NCI-H748 (cell line): ENCODE measurements around the gene MRGPRF.

ENCODE experiments used
- DNase-seq: peaks from one replicate; lab custom pipeline; 2025; ENCODE audit not compliant: unreplicated experiment; lab: John Stamatoyannopoulos, UW

The MRGPRF gene

DNA sequence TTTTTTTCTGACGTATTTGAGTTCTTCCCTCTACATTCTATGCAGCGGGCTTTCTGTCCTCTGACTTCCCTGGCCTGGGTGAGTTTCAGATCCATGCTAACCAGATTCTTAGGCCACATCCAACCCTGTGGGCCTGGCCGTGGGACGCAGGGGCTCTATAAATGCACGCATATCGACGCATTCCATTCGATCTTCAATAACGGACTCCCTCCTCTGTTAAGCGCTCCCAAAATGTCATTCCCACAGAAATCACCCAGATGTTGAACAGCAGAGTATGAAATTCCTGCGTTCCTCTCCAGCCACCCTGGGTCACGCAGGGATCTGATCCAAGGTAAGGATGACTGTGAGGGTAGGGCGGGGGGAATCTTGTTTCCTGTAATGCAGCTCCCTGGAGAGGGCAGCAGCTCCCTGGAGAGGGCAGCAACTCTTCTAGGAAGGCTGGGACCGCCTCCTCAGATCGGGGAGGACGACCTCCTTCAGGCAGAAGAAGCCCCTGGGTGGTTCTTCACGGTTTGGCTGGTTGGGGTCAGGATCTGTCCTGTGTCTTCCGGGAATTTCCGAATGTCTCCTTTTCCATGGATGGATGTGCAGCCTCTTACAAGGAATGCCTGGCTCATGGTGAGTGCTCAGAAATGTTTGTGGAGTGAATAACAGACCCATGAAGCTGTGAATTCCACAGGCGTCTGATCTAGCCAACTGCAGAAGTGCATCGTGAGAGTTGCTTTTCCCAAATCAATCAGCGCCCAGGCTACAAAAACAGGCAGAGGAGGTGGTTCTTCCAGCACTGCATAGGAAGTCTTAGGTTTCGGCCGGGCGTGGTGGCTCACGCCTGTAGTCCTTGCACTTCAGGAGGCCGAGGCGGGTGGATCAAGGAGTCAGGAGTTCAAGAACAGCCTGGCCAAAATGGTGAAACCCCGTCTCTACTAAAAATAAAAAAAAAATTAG lies 44.5 kb downstream of the MRGPRF start:
- no peak for DNase-seq

DNA sequence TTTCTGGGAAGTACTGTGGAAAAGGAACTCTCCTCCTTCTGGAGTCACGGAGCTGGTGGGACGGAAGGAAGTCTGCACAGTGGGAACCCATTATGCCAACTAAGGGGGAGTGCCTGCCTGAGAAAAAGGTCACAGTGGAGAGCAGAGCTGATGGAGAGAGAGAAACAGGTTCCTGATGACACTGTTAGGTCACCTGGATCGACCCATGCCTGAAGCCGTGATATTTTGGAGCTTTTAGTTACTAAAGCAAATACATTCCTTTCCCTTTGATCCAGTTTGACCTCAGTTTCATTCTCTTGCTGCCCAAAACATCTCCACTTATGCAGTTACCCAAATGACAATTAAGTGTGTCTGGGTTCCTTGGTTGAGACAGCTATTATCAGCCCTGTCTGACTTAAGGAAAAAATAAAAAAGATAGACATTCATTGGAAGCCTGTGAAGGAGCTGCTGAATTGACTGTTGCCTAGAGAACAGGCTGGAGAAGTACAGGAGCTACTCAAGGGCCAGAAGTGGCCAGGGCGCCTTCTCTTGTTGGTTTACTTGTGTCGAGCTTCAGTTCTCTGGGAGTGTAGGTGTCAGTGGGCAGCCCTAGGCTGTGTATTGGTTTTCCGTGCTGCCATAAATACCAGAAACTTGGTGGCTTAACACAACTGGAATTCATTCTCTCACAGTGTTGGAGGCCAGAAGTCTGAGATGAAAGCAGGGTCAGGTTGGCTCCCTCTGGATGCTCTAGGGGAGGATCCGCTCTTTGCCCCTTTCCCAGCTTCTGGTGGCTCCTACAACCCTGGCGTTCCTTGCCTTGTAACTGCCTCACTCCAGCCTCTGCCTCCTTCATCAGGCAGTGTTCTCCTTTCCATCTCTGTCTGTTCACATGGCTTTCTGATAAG lies 45.9 kb downstream of the MRGPRF start:
- no peak for DNase-seq

GRCh38 chr11:68965901-68966853 lies 46.9 kb downstream of the MRGPRF start:
- DNase-seq = no peak

DNA sequence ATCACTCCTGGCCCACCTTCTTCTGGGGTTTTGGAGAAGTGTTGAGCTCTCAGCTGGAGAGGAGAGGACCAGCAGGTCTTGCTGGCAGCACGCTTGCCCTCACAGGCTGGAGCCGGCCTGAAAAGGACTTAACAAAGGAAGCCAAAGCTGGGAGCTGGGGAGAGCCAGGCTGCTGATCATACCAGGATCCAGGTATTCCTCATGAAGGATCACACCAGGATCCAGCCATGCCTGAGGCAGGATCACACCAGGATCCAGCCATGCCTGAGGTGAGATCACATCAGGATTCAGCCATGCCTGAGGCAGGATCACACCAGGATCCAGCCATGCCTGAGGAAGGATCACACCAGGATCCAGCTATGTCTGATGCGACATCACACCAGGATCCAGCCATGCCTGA lies 49.3 kb downstream of the MRGPRF start:
- DNase-seq = peak; percentile 14

DNA sequence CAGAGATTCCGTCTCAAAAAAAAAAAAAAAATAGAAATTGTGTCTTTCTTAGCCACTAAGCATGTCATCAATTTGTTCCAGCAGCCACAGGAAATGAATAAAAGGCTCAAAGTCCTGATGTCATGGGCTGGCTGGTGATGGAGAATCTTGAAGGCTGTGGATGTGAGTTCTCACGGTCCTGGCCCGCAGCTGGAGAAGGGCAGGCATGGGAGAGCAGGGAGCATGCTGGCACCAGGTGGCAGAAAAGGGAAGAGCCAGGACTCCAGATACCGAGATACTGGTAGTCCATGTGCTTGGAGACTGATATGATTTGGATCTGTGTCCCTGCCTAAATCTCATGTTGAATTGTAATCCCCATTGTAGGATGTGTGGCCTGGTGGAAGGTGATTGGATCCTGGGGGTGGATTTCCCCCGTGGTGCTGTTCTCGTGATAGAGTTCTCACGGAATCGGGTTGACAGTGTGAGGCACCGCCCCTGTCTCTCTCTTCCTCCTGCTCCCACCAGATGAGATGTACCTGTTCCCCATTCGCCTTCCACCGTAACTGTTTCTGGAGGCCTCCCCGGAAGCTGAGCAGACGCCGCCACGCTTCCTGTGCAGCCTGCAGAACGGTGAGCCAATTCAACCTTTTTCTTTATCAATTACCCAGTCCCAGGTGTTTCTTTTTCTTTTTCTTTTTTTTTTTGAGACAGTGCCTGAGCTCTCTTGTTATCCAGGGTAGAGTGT lies 50.4 kb downstream of the MRGPRF start:
- DNase-seq = no peak

DNA sequence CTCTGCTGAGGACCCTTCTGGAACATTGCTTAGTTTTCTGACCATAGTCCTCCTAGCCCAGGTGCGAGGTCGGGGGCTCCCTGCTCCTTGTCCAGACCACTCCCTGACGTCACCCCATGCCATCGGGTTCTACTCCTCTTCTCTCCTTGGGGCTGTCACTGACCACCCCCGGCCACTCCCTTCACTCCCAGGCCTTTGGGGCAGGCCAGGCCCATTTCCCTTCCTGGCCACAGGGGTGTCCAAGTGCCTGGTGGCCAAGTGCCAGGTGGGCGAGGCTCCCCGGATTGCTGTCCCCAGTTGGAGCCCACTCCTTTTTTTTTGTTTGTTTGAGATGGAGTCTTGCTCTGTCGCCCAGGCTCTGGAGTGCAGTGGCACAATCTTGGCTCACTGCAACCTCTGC lies 51.8 kb downstream of the MRGPRF start:
- DNase-seq = no peak

- DNase-seq = no peak
Observed at GRCh38 chr11:68960294-68961071, 52.6 kb downstream of the MRGPRF start.

DNA sequence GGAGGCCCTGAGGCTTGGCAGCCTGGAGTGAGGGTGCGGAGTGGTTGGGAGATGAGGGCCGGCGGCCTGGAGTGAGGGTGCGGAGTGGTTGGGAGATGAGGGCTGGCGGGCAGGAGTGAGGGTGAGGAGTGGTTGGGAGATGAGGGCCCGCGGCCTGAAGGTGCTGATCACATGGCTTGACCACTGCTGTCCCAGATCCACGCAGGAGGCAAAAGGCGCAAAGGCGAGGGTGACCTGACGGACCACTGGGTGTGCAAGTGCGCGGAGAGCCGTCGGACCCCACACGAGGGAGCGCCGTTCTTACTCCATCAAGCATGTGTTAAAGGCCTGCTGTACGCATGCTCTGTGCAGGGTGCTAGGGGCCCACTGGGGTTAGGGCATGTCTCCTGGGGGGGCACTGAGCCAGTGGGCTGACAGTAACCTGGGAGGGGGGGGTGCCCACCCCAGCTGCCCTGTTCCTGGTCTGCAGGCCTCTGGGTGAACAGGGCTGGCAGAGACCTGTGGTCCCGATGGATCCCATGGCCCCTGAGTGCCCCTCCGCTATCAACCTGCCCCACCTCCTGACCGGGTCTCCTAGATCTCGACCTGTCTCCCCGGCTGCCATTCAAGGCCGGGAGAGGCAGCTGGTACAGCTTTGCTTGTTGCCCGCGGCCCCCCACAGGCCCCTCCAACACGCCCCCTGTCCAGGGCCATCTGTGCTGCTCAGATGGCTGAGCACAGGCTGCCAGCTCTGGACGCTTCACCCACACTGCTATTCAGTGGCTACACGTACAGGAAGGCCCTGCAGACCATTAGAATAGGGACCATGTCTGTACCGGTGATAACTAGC lies 53.4 kb downstream of the MRGPRF start:
- DNase-seq = no peak

DNA sequence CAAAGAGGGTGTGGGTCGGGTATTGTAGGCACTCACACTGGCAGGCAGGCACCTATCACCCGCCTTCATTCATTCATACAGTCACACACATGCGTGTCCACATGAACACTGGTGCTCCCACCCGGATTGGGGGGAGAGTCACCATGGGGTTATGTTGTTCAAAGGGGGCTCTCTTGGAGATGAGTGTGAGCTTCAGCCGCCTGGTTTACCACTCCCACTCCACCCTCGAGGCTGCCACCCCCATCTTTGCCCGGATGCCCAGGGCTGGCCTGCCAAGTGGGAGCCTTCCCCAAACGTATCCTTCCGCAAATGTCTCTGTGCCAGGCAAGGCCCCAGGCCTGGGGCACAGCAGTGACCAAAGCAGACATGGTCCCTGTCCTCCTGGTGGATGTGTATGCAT lies 54.8 kb downstream of the MRGPRF start:
- DNase-seq = no peak

DNA sequence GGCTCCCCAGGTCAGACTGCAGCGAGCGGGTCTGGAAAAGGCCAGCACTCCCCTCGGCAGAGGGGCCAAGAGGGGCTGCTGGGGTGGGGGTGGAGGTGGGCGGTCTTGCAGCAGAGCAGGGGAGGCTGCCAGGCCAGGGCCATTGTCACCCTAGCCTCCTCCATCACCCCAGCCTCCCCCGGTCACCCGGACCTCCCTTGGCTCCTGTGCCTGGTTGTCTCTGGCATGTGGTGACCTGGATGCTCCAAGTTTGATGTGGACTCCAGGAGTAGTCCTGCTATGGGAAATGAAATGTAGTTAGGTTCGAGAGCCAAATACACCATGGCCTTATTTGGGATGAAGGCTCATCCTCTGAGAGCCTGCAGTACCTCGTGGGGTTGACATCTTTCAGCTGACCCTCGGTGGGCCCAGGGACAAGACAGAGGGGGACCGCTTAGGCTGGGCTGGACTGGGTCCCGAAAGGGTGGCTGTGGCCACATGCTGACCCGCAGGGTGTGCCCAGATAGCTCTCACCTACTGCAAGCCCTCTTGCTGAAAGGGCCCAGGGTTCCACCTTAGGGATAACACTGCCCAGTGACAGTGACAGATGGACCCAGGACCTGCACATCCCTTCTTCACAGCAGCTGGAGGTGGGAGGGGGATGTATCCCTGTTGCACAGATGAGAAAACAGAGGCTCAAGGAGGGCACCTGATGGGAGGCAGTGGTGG lies 56.3 kb downstream of the MRGPRF start:
- DNase-seq = no peak

GRCh38 chr11:68956142-68956541 lies 56.9 kb downstream of the MRGPRF start:
- no peak for DNase-seq

GRCh38 chr11:68955607-68955958 lies 57.5 kb downstream of the MRGPRF start:
- DNase-seq = no peak

- DNase-seq = no peak
Observed at GRCh38 chr11:68954836-68955606, 58.0 kb downstream of the MRGPRF start.
